ENCODE results near the gene NT5C3A. TPM values are rescaled to one million over a fixed set of nuclear protein-coding genes. Genes with fewer than 3 reads are reported as not detected.

Gene NT5C3A
- total RNA-seq, 1 experiment from 2014 or later = 18.6 TPM

GRCh38 chr7:33061282-33061937, 1.2 kb downstream of the NT5C3A start (continued):
- TF ChIP-seq, protein P1, sequence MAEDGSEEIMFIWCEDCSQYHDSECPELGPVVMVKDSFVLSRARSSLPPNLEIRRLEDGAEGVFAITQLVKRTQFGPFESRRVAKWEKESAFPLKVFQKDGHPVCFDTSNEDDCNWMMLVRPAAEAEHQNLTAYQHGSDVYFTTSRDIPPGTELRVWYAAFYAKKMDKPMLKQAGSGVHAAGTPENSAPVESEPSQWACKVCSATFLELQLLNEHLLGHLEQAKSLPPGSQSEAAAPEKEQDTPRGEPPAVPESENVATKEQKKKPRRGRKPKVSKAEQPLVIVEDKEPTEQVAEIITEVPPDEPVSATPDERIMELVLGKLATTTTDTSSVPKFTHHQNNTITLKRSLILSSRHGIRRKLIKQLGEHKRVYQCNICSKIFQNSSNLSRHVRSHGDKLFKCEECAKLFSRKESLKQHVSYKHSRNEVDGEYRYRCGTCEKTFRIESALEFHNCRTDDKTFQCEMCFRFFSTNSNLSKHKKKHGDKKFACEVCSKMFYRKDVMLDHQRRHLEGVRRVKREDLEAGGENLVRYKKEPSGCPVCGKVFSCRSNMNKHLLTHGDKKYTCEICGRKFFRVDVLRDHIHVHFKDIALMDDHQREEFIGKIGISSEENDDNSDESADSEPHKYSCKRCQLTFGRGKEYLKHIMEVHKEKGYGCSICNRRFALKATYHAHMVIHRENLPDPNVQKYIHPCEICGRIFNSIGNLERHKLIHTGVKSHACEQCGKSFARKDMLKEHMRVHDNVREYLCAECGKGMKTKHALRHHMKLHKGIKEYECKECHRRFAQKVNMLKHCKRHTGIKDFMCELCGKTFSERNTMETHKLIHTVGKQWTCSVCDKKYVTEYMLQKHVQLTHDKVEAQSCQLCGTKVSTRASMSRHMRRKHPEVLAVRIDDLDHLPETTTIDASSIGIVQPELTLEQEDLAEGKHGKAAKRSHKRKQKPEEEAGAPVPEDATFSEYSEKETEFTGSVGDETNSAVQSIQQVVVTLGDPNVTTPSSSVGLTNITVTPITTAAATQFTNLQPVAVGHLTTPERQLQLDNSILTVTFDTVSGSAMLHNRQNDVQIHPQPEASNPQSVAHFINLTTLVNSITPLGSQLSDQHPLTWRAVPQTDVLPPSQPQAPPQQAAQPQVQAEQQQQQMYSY (CRISPR knock-in tag; IDR thresholded peaks at IDR 0.05) = no peak
- TF ChIP-seq, protein P2, sequence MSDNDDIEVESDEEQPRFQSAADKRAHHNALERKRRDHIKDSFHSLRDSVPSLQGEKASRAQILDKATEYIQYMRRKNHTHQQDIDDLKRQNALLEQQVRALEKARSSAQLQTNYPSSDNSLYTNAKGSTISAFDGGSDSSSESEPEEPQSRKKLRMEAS (CRISPR knock-in tag; IDR thresholded peaks at IDR 0.05) = no peak
- TF ChIP-seq, protein P3, sequence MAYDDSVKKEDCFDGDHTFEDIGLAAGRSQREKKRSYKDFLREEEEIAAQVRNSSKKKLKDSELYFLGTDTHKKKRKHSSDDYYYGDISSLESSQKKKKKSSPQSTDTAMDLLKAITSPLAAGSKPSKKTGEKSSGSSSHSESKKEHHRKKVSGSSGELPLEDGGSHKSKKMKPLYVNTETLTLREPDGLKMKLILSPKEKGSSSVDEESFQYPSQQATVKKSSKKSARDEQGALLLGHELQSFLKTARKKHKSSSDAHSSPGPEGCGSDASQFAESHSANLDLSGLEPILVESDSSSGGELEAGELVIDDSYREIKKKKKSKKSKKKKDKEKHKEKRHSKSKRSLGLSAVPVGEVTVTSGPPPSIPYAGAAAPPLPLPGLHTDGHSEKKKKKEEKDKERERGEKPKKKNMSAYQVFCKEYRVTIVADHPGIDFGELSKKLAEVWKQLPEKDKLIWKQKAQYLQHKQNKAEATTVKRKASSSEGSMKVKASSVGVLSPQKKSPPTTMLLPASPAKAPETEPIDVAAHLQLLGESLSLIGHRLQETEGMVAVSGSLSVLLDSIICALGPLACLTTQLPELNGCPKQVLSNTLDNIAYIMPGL (CRISPR knock-in tag; IDR thresholded peaks at IDR 0.05) = no peak

GRCh38 chr7:33059635-33060034, 2.9 kb downstream of the NT5C3A start:
- H3K27me3 Mint-ChIP-seq (ENCODE audit: low read depth) = no peaks in the 10 kb centered on the region
- ChIA-PET CTCF (no interaction called here), POLR2A (no interaction called here)
- no peak overlapping the region for H3K4me3 Mint-ChIP-seq
- DNase-seq (ENCODE audit: low spot score) = no peak
- H3K9me3 Mint-ChIP-seq = peaks cover 4% of the 10 kb centered on the region
- H3K4me1 Mint-ChIP-seq = peaks cover 17% of the 10 kb centered on the region
- ATAC-seq = no peak
- H3K27ac Mint-ChIP-seq = no peak overlapping the region
- TF ChIP-seq RELA (CRISPR knock-in tag; IDR thresholded peaks at IDR 0.05; ENCODE audit: borderline replicate concordance) = no peak
- TF ChIP-seq FOXK1 (CRISPR knock-in tag; IDR thresholded peaks at IDR 0.05) = no peak
- TF ChIP-seq, protein P4, sequence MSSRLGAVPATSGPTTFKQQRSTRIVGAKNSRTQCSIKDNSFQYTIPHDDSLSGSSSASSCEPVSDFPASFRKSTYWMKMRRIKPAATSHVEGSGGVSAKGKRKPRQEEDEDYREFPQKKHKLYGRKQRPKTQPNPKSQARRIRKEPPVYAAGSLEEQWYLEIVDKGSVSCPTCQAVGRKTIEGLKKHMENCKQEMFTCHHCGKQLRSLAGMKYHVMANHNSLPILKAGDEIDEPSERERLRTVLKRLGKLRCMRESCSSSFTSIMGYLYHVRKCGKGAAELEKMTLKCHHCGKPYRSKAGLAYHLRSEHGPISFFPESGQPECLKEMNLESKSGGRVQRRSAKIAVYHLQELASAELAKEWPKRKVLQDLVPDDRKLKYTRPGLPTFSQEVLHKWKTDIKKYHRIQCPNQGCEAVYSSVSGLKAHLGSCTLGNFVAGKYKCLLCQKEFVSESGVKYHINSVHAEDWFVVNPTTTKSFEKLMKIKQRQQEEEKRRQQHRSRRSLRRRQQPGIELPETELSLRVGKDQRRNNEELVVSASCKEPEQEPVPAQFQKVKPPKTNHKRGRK (CRISPR knock-in tag; IDR thresholded peaks at IDR 0.05; ENCODE audit: borderline replicate concordance) = no peak
- TF ChIP-seq CTCF (IDR thresholded peaks at IDR 0.05) = no peak
- no peak for TF ChIP-seq ATF3 (CRISPR knock-in tag; conservative IDR thresholded peaks at IDR 0.05)
- TF ChIP-seq FOXJ3 (CRISPR knock-in tag; IDR thresholded peaks at IDR 0.05; ENCODE audit: borderline replicate concordance) = no peak
- no peak for TF ChIP-seq ZNF423 (CRISPR knock-in tag; IDR thresholded peaks at IDR 0.05)
- no peak for TF ChIP-seq SMAD4 (CRISPR knock-in tag; IDR thresholded peaks at IDR 0.05)
- no peak for TF ChIP-seq CREB1 (CRISPR knock-in tag; IDR thresholded peaks at IDR 0.05)
- peaks cover 4% of the 10 kb centered on the region for H3K36me3 Mint-ChIP-seq

- Mint-ChIP-seq H3K27me3 (ENCODE audit: low read depth) (no peaks in the 10 kb centered on the region), H3K4me1 (peaks cover 4% of the 10 kb centered on the region; the same call in 1 of the 2 replicates), H3K36me3 (no peaks in the 10 kb centered on the region), H3K4me3 (no peak overlapping the region), H3K27ac (no peak overlapping the region), H3K9me3 (no peaks in the 10 kb centered on the region)
- ChIA-PET CTCF (interaction anchor here (0.6 to 1.4 kb wide), 2 partner anchors 54 to 131 kb away, joined by 3 to 8 read pairs; partner anchors contain the start of gene RP9), POLR2A (no interaction called here)
- DNase-seq (ENCODE audit: low spot score) (no peak), ATAC-seq (no peak)
- TF ChIP-seq, protein P5, sequence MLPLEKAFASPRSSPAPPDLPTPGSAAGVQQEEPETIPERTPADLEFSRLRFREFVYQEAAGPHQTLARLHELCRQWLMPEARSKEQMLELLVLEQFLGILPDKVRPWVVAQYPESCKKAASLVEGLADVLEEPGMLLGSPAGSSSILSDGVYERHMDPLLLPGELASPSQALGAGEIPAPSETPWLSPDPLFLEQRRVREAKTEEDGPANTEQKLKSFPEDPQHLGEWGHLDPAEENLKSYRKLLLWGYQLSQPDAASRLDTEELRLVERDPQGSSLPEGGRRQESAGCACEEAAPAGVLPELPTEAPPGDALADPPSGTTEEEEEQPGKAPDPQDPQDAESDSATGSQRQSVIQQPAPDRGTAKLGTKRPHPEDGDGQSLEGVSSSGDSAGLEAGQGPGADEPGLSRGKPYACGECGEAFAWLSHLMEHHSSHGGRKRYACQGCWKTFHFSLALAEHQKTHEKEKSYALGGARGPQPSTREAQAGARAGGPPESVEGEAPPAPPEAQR (CRISPR knock-in tag; IDR thresholded peaks at IDR 0.05) = no peak
- TF ChIP-seq ZNF138 (CRISPR knock-in tag; conservative IDR thresholded peaks at IDR 0.05) (no peak), ZMAT4 (CRISPR knock-in tag; IDR thresholded peaks at IDR 0.05) (no peak), RELA (CRISPR knock-in tag; IDR thresholded peaks at IDR 0.05; ENCODE audit: borderline replicate concordance) (no peak), RORB (CRISPR knock-in tag; IDR thresholded peaks at IDR 0.05) (no peak), MXD4 (CRISPR knock-in tag; IDR thresholded peaks at IDR 0.05; ENCODE audit: borderline replicate concordance) (no peak)
Observed at GRCh38 chr7:33055158-33055557, 7.4 kb downstream of the NT5C3A start.

Data from WTC11 (cell line).